Measurements from ENCODE around the gene TAPT1.

DNA sequence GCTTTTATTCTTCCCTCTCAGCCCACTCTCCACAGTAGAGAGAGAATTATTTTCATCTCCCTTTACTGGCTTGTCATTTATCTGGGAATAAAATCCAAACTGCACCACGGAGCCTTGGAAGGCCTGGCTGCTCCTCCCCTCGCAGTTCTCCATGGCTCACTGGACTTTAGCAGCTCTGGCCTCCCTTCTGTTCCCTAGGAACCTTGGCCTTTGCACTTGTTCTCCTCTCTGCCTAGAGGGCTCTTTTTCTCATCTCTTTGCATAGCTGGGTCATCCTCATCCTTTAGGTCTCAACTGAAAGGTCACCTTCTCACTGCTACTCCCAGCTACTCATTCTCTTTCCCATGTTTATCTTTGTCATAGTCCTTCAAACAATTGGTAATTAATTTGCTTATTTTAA is 31.3 kb upstream of the TAPT1 start:
- no peak for TF ChIP-seq CTCF (IDR thresholded peaks at IDR 0.05)
- no peak for TF ChIP-seq POLR2A (IDR thresholded peaks at IDR 0.05)
